ENCODE data around the gene KRTAP10-1. TPM values are rescaled to one million over a fixed set of nuclear protein-coding genes. Genes with fewer than 3 reads are reported as not detected.

Gene KRTAP10-1
- total and polyA plus RNA-seq, 2 experiments from 2014 or later: not detected

GRCh38 chr21:44525391-44526095 is 14.5 kb downstream of the KRTAP10-1 start:
- no peak for DNase-seq (ENCODE audit: low read depth in 1 of 2, low spot score in 1 of 2)

DNA sequence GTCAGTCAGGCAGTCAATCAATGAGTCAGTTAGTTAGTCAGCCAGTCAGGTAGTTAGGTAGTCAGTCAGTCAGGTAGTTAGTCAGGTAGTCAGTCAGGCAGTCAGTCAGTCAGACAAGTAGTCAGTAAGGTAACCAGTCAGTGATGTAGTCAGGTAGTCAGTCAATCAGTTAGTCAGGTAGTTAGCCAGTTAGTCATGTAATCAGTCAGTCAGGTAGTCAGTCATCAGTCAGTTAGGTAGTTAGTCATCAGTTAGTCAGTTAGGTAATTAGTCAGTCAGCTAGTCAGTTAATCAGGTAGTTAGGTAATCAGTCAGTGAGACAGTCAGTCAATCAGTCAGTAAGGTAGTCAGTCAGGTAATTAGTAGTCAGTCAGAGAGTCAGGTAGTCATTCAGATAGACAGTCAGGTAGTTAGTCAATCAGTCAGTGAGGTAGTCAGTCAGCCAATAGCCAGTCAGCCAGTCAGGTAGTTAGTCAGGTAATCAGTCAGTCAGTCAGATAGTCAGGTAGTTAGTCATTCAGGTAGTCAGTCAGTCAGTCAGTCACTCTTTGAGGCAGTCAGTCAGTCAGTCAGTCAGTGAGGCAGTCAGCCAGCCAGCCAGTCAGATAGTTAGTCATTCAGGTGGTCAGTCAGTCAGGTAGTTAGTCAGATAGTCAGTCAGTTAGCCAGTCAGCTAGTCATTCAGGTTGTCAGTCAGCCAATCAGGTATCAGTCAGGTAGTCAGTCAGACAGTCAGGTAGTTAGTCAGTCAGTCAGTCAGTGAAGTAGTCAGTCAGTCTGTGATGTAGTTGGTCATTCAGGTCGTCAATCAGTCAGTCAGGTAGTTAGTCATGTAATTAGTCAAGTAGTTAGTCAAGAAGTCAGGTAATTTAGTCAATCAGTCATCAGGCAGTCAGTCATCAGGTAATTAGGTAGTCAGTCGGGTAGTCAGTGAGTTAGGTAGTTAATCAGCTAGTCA is 15.3 kb downstream of the KRTAP10-1 start:
- DNase-seq (ENCODE audit: low read depth in 1 of 2, low spot score in 1 of 2): no peak
- no peaks in the 10 kb centered on the region for H3K36me3 ChIP-seq
- no peak for TF ChIP-seq CTCF (IDR thresholded peaks at IDR 0.05; ENCODE audit: low read depth, low read length)
- H3K9me3 ChIP-seq (ENCODE audit: low read depth): no peaks in the 10 kb centered on the region
- H3K4me1 ChIP-seq (ENCODE audit: low read depth): no peaks in the 10 kb centered on the region
- H3K4me3 ChIP-seq: no peak overlapping the region
- no peaks in the 10 kb centered on the region for H3K27me3 ChIP-seq
- H3K27ac ChIP-seq: no peak overlapping the region

More at GRCh38 chr21:44525391-44526095, 14.5 kb downstream of the KRTAP10-1 start:
- no peaks in the 10 kb centered on the region for H3K27me3 ChIP-seq
- no peak overlapping the region for H3K4me3 ChIP-seq
- H3K27ac ChIP-seq: no peak overlapping the region
- H3K9me3 ChIP-seq (ENCODE audit: low read depth): no peaks in the 10 kb centered on the region
- no peak for TF ChIP-seq CTCF (IDR thresholded peaks at IDR 0.05; ENCODE audit: low read depth, low read length)
- H3K4me1 ChIP-seq (ENCODE audit: low read depth): no peaks in the 10 kb centered on the region
- no peaks in the 10 kb centered on the region for H3K36me3 ChIP-seq

GRCh38 chr21:44523567-44524413 is 16.2 kb downstream of the KRTAP10-1 start:
- Histone ChIP-seq H3K4me1 (ENCODE audit: low read depth) (no peaks in the 10 kb centered on the region), H3K4me3 (no peak overlapping the region), H3K9me3 (ENCODE audit: low read depth) (no peaks in the 10 kb centered on the region), H3K27ac (no peak overlapping the region), H3K27me3 (no peaks in the 10 kb centered on the region), H3K36me3 (no peaks in the 10 kb centered on the region)
- TF ChIP-seq CTCF (IDR thresholded peaks at IDR 0.05; ENCODE audit: low read depth, low read length): no peak
- DNase-seq (ENCODE audit: low read depth in 1 of 2, low spot score in 1 of 2): no peak

GRCh38 chr21:44522753-44523204 is 17.2 kb downstream of the KRTAP10-1 start:
- no peak for TF ChIP-seq CTCF (IDR thresholded peaks at IDR 0.05; ENCODE audit: low read depth, low read length)
- no peak overlapping the region for H3K27ac ChIP-seq
- H3K9me3 ChIP-seq (ENCODE audit: low read depth): no peaks in the 10 kb centered on the region
- no peaks in the 10 kb centered on the region for H3K27me3 ChIP-seq
- no peaks in the 10 kb centered on the region for H3K4me1 ChIP-seq (ENCODE audit: low read depth)
- no peak for DNase-seq (ENCODE audit: low read depth in 1 of 2, low spot score in 1 of 2)
- no peaks in the 10 kb centered on the region for H3K36me3 ChIP-seq
- H3K4me3 ChIP-seq: no peak overlapping the region
